Endodermal cell (in vitro differentiated cells): ENCODE data around the gene ANKRD39. TPM values are rescaled to one million over a fixed set of nuclear protein-coding genes. Genes with fewer than 3 reads are reported as not detected.

ENCODE experiments used
- DNase-seq: peaks from one replicate; pipeline ENCODE4 v3.0.0-alpha.2; 2017
- H3K27ac ChIP-seq: 2 replicates; pipeline ENCODE4 v1.5.1; 2013; ENCODE audit warnings: mild to moderate bottlenecking, low read depth, low read length, moderate library complexity
- H3K27me3 ChIP-seq: 2 replicates; pipeline ENCODE4 v1.6.1; 2013; ENCODE audit warnings: mild to moderate bottlenecking, low read length, moderate library complexity; ENCODE audit not compliant: insufficient read depth, control insufficient read depth, poor library complexity, severe bottlenecking
- H3K36me3 ChIP-seq: 2 replicates; pipeline ENCODE4 v1.7.0; 2013; ENCODE audit warnings: mild to moderate bottlenecking, low read length, moderate library complexity; ENCODE audit not compliant: control insufficient read depth, insufficient read depth
- H3K4me1 ChIP-seq: one replicate; pipeline ENCODE4 v1.7.0; 2013; ENCODE audit warnings: low read length; ENCODE audit not compliant: control insufficient read depth, insufficient read depth
- H3K4me3 ChIP-seq: 2 replicates; pipeline ENCODE4 v1.5.1; 2013; ENCODE audit warnings: mild to moderate bottlenecking, low read length, moderate library complexity
- H3K9ac ChIP-seq: 2 replicates; pipeline ENCODE4 v1.6.1; 2013; ENCODE audit warnings: mild to moderate bottlenecking, low read length, moderate library complexity; ENCODE audit not compliant: poor library complexity, severe bottlenecking; ENCODE audit errors: extremely low read depth
- H3K9me3 ChIP-seq: 2 replicates; pipeline ENCODE4 v1.6.1; 2013; ENCODE audit warnings: mild to moderate bottlenecking, low read length, moderate library complexity; ENCODE audit not compliant: control insufficient read depth
- H3K27ac Mint-ChIP-seq: 2 replicates; pipeline ENCODE4 v1.8.0; 2020; ENCODE audit warnings: mixed read lengths
- H3K27me3 Mint-ChIP-seq: 2 replicates; pipeline ENCODE4 v1.8.0; 2021; ENCODE audit warnings: mild to moderate bottlenecking, mixed read lengths; ENCODE audit not compliant: insufficient read depth
- H3K36me3 Mint-ChIP-seq: 2 replicates; pipeline ENCODE4 v1.8.0; 2020; ENCODE audit warnings: low read depth, mixed read lengths
- H3K4me1 Mint-ChIP-seq: 2 replicates; pipeline ENCODE4 v1.8.0; 2020; ENCODE audit warnings: mixed read lengths
- H3K4me3 Mint-ChIP-seq: 2 replicates; pipeline ENCODE4 v1.8.0; 2020; ENCODE audit warnings: mild to moderate bottlenecking, moderate library complexity, mixed read lengths
- H3K9me3 Mint-ChIP-seq: 2 replicates; pipeline ENCODE4 v1.8.0; 2020; ENCODE audit warnings: mild to moderate bottlenecking, mixed read lengths
- WGBS, 2 experiments: methylation state at CpG; one replicate each; pipeline versions ENCODE4 v1.1.5 to v1.1.7; 2013; ENCODE audit warnings: missing lambda C conversion rate in 2 of 2, mixed read lengths in 1 of 2; ENCODE audit not compliant: insufficient coverage in 1 of 2, insufficient read length in 1 of 2; 5-methylcytosine and 5-hydroxymethylcytosine counted together
- long read RNA-seq, 4 experiments: library from polyadenylated mRNA in 2 of 4; library from RNA in 1 of 4; library from capped mRNA in 1 of 4; stranded (forward) in 3 of 4; unstranded in 1 of 4; transcript quantifications; one replicate each; pipeline ENCODE4 v2.0.0, GENCODE V29; 2020 to 2021; ENCODE audit warnings: inconsistent platforms in 1 of 4
- polyA plus RNA-seq, 2 experiments: library from polyadenylated mRNA; stranded (reverse); fragments of 50-300 nt; gene quantifications; one replicate each; pipeline ENCODE4 v1.2.3, GENCODE V29; 2013
- total RNA-seq, 2 donors: library from RNA; stranded (reverse); fragmentation: NEBNext Ultra II Directional in 1 of 2; extraction: Animal tissue kit (Norgen Biotek cat#: 25700) in 1 of 2; gene quantifications; 2 replicates in 1 of 2; 3 replicates in 1 of 2; pipeline ENCODE4 v1.2.1, GENCODE V29; 2021
- TF ChIP-seq, protein P1 (sequence below): fragments of 200-600 bp; sonication (generic); conservative IDR thresholded peaks from 2 replicates; pipeline ENCODE4 v1.5.0; 2021; ENCODE audit warnings: antibody characterized with exemption, mild to moderate bottlenecking

The ANKRD39 gene, protein sequence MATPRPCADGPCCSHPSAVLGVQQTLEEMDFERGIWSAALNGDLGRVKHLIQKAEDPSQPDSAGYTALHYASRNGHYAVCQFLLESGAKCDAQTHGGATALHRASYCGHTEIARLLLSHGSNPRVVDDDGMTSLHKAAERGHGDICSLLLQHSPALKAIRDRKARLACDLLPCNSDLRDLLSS
- total RNA-seq, result 10 to 100 TPM; 14.6 to 16.7 TPM
- 13.0 TPM for polyA plus RNA-seq (2013, experiment 1 of 2)
- 14.1 TPM for polyA plus RNA-seq (2013, experiment 2 of 2)
- long read RNA-seq, experiment 1, transcript ANKRD39-201 (4 exons, 976 nt), result major isoform, 6 of 7 reads
- long read RNA-seq, experiment 1, partial matches to known transcripts, result 1 of 7 reads
- long read RNA-seq, experiment 1, other reads (novel, unspliced or antisense), result 0 of 7 reads
- long read RNA-seq, experiment 2, transcript ANKRD39-201 (4 exons, 976 nt), result major isoform, 15 of 17 reads
- long read RNA-seq, experiment 2, partial matches to known transcripts, result 1 of 17 reads
- long read RNA-seq, experiment 2, other reads (novel, unspliced or antisense), result 1 of 17 reads
- long read RNA-seq, experiment 3, transcript ANKRD39-201 (4 exons, 976 nt), result major isoform, 14 of 15 reads
- long read RNA-seq, experiment 3, partial matches to known transcripts, result 1 of 15 reads
- long read RNA-seq, experiment 3, other reads (novel, unspliced or antisense), result 0 of 15 reads
- long read RNA-seq, experiment 4, transcript ANKRD39-201 (4 exons, 976 nt), result major isoform, 33 of 35 reads
- long read RNA-seq, experiment 4, partial matches to known transcripts, result 1 of 35 reads
- long read RNA-seq, experiment 4, other reads (novel, unspliced or antisense), result 1 of 35 reads

DNA sequence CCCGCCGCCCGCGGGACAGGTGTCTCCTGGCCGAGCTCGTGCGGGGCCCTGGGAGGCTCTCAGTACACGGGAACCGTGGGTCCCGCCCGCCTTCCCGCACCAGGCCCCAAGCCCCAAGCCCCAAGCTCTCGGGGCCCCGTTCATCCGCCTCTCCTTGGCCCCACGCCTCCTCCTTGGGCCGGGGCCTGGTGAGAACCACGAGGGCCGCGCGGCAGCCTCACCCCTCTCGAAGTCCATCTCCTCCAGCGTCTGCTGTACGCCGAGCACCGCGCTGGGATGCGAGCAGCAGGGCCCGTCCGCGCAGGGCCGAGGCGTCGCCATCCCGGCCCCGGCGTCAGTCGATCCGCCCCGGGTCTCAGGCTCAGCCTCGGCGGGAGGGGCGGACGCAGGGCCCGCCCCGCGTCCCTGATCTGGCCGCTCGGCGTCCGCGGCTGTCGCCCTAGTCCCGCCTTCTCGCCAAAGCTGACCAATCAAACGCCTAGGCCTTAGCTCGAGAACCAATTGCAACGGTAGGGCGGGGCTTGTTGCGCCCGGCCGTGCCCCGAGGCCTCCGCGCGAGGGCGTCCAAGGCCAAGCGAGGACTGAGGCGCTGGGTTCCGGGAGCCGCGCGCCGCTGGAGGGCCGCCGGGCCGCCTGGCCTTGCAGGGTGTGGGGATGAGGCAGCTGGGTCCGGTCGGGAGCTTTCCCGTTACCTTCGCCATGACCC is at the start of gene ANKRD39:
Gene ANKRD39 (minus strand): TSS at position 350 of the 706 bp plus-strand sequence. CDS start 29 bp downstream, at position 321.
- Mint-ChIP-seq H3K27ac (peak within 1 kb of the TSS; percentile 91), H3K9me3 (no peaks in the 10 kb centered on the region), H3K4me1 (peaks cover 17% of the 10 kb centered on the region), H3K27me3 (no peaks in the 10 kb centered on the region), H3K4me3 (peak within 1 kb of the TSS; percentile 72), H3K36me3 (peaks cover 22% of the 10 kb centered on the region)
- H3K4me1 ChIP-seq, result peaks cover 5% of the 10 kb centered on the region
- H3K27me3 ChIP-seq, result no peaks in the 10 kb centered on the region
- peak within 1 kb of the TSS; percentile 44 for H3K27ac ChIP-seq
- 0% methylated on average over 37 to 81 of the region's 81 CpGs for WGBS, 2 experiments
- TF ChIP-seq, protein P1, sequence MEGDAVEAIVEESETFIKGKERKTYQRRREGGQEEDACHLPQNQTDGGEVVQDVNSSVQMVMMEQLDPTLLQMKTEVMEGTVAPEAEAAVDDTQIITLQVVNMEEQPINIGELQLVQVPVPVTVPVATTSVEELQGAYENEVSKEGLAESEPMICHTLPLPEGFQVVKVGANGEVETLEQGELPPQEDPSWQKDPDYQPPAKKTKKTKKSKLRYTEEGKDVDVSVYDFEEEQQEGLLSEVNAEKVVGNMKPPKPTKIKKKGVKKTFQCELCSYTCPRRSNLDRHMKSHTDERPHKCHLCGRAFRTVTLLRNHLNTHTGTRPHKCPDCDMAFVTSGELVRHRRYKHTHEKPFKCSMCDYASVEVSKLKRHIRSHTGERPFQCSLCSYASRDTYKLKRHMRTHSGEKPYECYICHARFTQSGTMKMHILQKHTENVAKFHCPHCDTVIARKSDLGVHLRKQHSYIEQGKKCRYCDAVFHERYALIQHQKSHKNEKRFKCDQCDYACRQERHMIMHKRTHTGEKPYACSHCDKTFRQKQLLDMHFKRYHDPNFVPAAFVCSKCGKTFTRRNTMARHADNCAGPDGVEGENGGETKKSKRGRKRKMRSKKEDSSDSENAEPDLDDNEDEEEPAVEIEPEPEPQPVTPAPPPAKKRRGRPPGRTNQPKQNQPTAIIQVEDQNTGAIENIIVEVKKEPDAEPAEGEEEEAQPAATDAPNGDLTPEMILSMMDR, result peak; percentile 86
- H3K4me3 ChIP-seq, result peak within 1 kb of the TSS; percentile 91
- H3K36me3 ChIP-seq, result peaks cover 36% of the 10 kb centered on the region
- peak; percentile 99 for DNase-seq
- no peaks in the 10 kb centered on the region for H3K9me3 ChIP-seq
- peak within 1 kb of the TSS; percentile 53 for H3K9ac ChIP-seq

DNA sequence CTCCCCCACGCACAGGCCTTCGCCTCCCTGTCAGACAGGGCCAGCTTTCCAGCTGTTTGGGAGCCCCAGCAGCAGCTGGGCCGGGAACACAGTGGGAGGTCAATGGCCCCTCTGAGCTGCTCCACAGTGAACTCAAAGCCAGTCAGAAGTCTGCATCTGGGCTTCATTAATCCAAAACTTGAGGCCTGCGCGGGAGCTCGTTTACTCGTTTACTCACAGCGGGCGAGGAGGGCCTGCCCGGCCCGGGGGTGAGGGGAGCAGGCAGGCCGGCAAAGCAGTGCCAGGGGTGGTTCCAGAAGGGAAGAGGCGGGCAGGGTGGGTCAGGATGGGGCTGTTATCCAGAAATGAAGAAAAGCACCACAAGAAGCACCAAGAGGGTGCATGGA is 48.9 kb upstream of the ANKRD39 start:
- Histone ChIP-seq H3K27me3 (no peaks in the 10 kb centered on the region), H3K9me3 (no peaks in the 10 kb centered on the region), H3K4me3 (no peak overlapping the region), H3K4me1 (peaks cover 7% of the 10 kb centered on the region), H3K36me3 (no peaks in the 10 kb centered on the region), H3K27ac (peak overlapping the region; percentile 78), H3K9ac (no peak overlapping the region)
- peak; percentile 85 for DNase-seq
- Mint-ChIP-seq H3K9me3 (no peaks in the 10 kb centered on the region), H3K27ac (peak overlapping the region; percentile 82), H3K4me1 (peaks cover 12% of the 10 kb centered on the region), H3K36me3 (no peaks in the 10 kb centered on the region), H3K4me3 (peak overlapping the region; percentile 28), H3K27me3 (peaks cover 4% of the 10 kb centered on the region)
- 9 to 38% methylated on average over 7 to 13 of the region's 13 CpGs for WGBS, 2 experiments
- TF ChIP-seq, protein P1, result no peak

DNA sequence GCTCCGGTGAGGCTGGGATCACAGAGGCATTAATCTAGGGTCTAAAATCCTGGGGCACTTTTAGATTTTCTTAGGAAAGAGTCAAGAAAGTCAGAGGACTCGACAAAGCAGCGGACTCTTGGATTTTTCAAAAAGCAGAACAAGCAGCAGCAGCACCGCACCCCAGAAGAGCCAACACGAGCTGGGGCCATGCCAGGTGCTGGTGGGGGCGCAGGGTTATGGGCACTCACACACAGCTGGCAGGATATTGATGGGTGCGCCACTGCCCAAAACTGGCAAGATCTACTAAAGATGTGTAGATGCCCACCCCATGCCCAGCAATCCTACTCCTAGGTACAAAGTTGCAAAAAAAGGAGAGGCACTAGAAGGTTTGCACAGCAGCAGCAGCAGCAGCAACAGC is 46.0 kb upstream of the ANKRD39 start:
- WGBS, 2 experiments, result 96 to 100% methylated on average over 5 to 7 of the region's 7 CpGs
- no peak overlapping the region for H3K27ac Mint-ChIP-seq
- DNase-seq, result no peak
- Histone ChIP-seq H3K27me3 (no peaks in the 10 kb centered on the region), H3K9ac (no peak overlapping the region), H3K4me1 (peaks cover 7% of the 10 kb centered on the region), H3K4me3 (no peak overlapping the region), H3K36me3 (no peaks in the 10 kb centered on the region), H3K27ac (peak overlapping the region; percentile 22), H3K9me3 (no peaks in the 10 kb centered on the region)
- TF ChIP-seq, protein P1, result no peak
- H3K27me3 Mint-ChIP-seq, result no peaks in the 10 kb centered on the region
- H3K4me3 Mint-ChIP-seq, result no peak overlapping the region
- peaks cover 12% of the 10 kb centered on the region for H3K4me1 Mint-ChIP-seq
- H3K36me3 Mint-ChIP-seq, result no peaks in the 10 kb centered on the region
- H3K9me3 Mint-ChIP-seq, result no peaks in the 10 kb centered on the region
